ENCODE data around the gene CDH4. TPM values are rescaled to one million over a fixed set of nuclear protein-coding genes. Genes with fewer than 3 reads are reported as not detected.

Gene CDH4
- total RNA-seq, 3 donors from 2014 or later (not counting 1 experiment from before 2014, with no cell fraction given) = 0.18 TPM; not detected in 2

DNA sequence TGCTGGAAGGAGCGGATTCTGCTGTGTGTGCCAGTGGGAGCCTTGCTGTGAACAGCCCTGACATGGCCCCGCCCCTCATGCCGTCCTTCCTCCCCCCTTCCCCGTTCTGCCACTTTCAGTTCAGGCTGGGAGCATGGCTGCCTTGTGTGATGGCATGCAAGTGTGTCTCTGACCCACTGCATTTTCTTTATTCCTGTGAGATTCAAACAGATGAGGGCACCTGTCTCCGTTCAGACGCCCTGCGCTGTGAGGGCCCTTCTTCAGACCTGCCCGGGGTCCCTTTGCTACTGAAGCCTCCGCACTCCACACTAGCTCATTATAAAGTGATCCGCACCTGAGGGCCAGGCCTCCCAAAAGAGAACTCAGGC is 725.3 kb downstream of the CDH4 start:
- Mint-ChIP-seq H3K27me3 (ENCODE audit: low read depth in 2 of 2) (no peaks in the 10 kb centered on the region), H3K27ac (no peak overlapping the region), H3K4me3 (no peak overlapping the region), H3K4me1 (peaks cover 22 to 31% of the 10 kb centered on the region in 2 donors), H3K36me3 (peaks cover 8% of the 10 kb centered on the region), H3K9me3 (peaks cover 7 to 10% of the 10 kb centered on the region in 2 donors)
- TF ChIP-seq, protein P1, sequence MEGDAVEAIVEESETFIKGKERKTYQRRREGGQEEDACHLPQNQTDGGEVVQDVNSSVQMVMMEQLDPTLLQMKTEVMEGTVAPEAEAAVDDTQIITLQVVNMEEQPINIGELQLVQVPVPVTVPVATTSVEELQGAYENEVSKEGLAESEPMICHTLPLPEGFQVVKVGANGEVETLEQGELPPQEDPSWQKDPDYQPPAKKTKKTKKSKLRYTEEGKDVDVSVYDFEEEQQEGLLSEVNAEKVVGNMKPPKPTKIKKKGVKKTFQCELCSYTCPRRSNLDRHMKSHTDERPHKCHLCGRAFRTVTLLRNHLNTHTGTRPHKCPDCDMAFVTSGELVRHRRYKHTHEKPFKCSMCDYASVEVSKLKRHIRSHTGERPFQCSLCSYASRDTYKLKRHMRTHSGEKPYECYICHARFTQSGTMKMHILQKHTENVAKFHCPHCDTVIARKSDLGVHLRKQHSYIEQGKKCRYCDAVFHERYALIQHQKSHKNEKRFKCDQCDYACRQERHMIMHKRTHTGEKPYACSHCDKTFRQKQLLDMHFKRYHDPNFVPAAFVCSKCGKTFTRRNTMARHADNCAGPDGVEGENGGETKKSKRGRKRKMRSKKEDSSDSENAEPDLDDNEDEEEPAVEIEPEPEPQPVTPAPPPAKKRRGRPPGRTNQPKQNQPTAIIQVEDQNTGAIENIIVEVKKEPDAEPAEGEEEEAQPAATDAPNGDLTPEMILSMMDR (IDR thresholded peaks at IDR 0.05) = no peak
- Histone ChIP-seq H3K4me1 (ENCODE audit: control insufficient read depth, insufficient read depth, low read length) (peaks cover 23% of the 10 kb centered on the region), H3K4me3 (ENCODE audit: low read length) (no peak overlapping the region), H3K27ac (ENCODE audit: low read length) (no peak overlapping the region), H3K9me3 (ENCODE audit: control insufficient read depth, insufficient read depth, low read length) (peaks cover 11% of the 10 kb centered on the region), H3K36me3 (ENCODE audit: control insufficient read depth, insufficient read depth, low read length) (peaks cover 20% of the 10 kb centered on the region), H3K27me3 (ENCODE audit: control insufficient read depth, insufficient read depth, low read length) (no peaks in the 10 kb centered on the region)
- DNase-seq (no peak), ATAC-seq (no peak)
- intact Hi-C loops (cut with micrococcal nuclease) = no loop called here
- 97% methylated on average over 10 of the region's 10 CpGs for WGBS (ENCODE audit: insufficient coverage)

DNA sequence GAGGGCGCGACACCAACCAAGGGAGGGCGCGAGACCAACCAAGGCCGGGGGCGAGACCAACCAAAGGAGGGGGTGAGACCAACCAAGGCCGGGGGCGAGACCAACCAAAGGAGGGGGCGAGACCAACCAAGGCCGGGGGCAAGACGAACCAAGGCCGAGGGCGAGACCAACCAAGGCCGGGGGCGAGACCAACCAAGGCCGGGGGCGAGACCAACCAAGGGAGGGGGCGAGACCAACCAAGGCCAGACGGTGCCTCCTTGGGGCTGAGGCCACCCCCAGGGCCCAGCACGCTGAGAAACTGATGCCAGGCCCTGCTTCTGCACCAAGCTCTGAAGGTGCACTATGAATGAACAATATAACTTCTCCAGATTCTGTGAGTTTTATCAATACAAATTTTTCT is 726.4 kb downstream of the CDH4 start:
- H3K9me3 ChIP-seq (ENCODE audit: control insufficient read depth, insufficient read depth, low read length) = peaks cover 16% of the 10 kb centered on the region
- DNase-seq = no peak
- peaks cover 9% of the 10 kb centered on the region for H3K36me3 Mint-ChIP-seq
- TF ChIP-seq, protein P1 (IDR thresholded peaks at IDR 0.05) = no peak
- no peak overlapping the region for H3K27ac ChIP-seq (ENCODE audit: low read length)
- peaks cover 29 to 39% of the 10 kb centered on the region in 2 donors for H3K4me1 Mint-ChIP-seq
- no peak overlapping the region for H3K4me3 Mint-ChIP-seq
- no peaks in the 10 kb centered on the region for H3K27me3 ChIP-seq (ENCODE audit: control insufficient read depth, insufficient read depth, low read length)
- no peak overlapping the region for H3K27ac Mint-ChIP-seq
- WGBS (ENCODE audit: insufficient coverage) = 96% methylated on average over 20 of the region's 20 CpGs
- H3K36me3 ChIP-seq (ENCODE audit: control insufficient read depth, insufficient read depth, low read length) = peaks cover 10% of the 10 kb centered on the region
- no peaks in the 10 kb centered on the region for H3K27me3 Mint-ChIP-seq (ENCODE audit: low read depth in 2 of 2)
- no peak for ATAC-seq
- H3K9me3 Mint-ChIP-seq = peaks cover 7 to 10% of the 10 kb centered on the region in 2 donors
- peaks cover 33% of the 10 kb centered on the region for H3K4me1 ChIP-seq (ENCODE audit: control insufficient read depth, insufficient read depth, low read length)
- intact Hi-C loops (cut with micrococcal nuclease) = no loop called here
- H3K4me3 ChIP-seq (ENCODE audit: low read length) = no peak overlapping the region

DNA sequence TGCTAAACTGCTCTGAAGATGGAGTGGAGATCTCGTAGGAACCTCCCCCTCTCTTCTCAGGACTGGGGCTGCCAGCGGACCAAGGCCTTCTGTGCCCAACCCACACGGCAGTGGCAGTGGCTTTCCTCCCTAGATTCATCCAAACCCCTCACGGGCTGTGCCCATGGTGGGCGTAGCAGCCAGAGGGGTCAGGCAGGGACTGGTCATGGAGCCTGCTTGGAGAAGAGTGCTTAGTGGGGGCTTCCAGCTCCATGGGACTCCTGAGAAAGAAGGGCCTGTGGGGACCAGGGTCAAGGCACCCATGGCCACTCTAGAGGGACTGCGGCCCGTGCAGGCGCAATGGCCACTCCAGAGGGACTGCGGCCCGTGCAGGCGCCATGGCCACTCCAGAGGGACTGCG is 727.0 kb downstream of the CDH4 start:
- Mint-ChIP-seq H3K27me3 (ENCODE audit: low read depth in 2 of 2) (no peaks in the 10 kb centered on the region), H3K27ac (no peak overlapping the region), H3K4me1 (peaks cover 35 to 45% of the 10 kb centered on the region in 2 donors), H3K36me3 (peaks cover 15% of the 10 kb centered on the region), H3K9me3 (peaks cover 7 to 10% of the 10 kb centered on the region in 2 donors), H3K4me3 (no peak overlapping the region)
- H3K9me3 ChIP-seq (ENCODE audit: control insufficient read depth, insufficient read depth, low read length) = peaks cover 16% of the 10 kb centered on the region
- no peak overlapping the region for H3K27ac ChIP-seq (ENCODE audit: low read length)
- no peak overlapping the region for H3K4me3 ChIP-seq (ENCODE audit: low read length)
- no peak for DNase-seq
- 98% methylated on average over 12 of the region's 12 CpGs for WGBS (ENCODE audit: insufficient coverage)
- TF ChIP-seq, protein P1 (IDR thresholded peaks at IDR 0.05) = no peak
- intact Hi-C loops (cut with micrococcal nuclease) = no loop called here
- H3K27me3 ChIP-seq (ENCODE audit: control insufficient read depth, insufficient read depth, low read length) = no peaks in the 10 kb centered on the region
- ATAC-seq = no peak
- H3K36me3 ChIP-seq (ENCODE audit: control insufficient read depth, insufficient read depth, low read length) = peaks cover 6% of the 10 kb centered on the region
- peaks cover 33% of the 10 kb centered on the region for H3K4me1 ChIP-seq (ENCODE audit: control insufficient read depth, insufficient read depth, low read length)
